Stimulated activated CD8-positive, alpha-beta memory T cell treated with anti-CD3 and anti-CD28 coated beads, Interleukin-4, amount 100 ng/mL, for 48 hours (primary cell): ENCODE data around the gene SGIP1.

Experiments used
- DNase-seq: peaks from one replicate; pipeline ENCODE4 v3.0.0-alpha.2; 2020

The SGIP1 gene

DNA sequence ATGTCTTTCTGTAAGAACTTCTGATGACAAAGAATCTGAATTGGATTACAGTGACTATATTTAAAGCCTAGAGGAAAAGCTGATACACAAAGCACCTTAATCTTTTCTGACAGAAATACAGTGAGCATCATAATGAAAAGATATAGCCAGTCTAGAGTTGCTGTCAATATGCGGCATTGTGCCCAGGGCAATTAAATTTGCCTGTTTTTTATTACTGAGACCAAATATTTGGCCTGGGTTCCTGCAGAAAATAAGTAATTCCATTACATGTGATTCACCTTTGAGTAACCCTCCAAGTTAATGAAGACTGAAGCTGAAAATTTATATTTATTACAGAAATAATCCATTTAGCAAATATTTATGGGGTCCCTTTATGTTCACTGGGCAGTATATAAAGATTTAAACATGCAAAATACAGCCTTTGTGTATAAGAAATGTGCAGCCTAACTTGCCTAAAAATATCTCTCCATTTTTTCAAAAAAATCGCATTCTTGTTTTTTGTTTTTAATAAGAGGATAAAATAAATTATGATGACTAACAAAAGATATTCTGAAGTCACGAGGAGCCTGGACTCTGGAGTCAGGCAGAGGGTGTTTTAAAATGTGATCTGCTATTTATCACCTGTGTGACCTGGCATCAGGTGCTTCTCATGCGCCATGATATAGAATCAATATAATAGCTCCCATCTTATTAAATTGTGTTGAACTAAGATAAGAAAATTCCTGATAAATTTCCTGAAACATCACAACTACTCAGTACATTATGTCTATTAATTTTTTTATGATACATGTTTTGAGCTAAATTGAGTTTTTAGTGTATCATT is 83.6 kb downstream of the SGIP1 start:
- no peak for DNase-seq

GRCh38 chr1:66618390-66618789 is 84.4 kb downstream of the SGIP1 start:
- no peak for DNase-seq

DNA sequence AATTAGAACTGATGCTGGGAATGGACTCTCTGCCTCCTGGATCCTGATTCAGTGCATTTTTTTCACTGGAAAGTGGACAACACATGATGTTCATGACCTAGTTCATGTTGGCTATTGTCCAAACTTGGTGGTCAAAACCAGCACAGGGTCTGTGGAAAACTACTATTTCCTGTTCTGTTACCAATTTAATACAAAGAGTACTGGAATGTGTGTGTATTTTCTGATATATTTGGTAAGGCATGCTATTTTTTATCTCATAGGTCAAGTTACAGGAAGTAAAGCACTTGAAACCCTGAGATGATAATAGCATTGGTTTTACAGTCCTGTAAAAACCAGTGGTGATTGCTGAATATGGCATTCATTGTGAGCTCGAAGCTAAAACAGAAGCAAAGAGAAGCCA is 89.9 kb downstream of the SGIP1 start:
- no peak for DNase-seq

- DNase-seq = no peak
These were observed 90.6 kb downstream of the SGIP1 start for GRCh38 chr1:66624412-66625060.

GRCh38 chr1:66626261-66626660 is 92.3 kb downstream of the SGIP1 start:
- DNase-seq = no peak

- no peak for DNase-seq
These were observed 95.0 kb downstream of the SGIP1 start for GRCh38 chr1:66628926-66629325.

DNA sequence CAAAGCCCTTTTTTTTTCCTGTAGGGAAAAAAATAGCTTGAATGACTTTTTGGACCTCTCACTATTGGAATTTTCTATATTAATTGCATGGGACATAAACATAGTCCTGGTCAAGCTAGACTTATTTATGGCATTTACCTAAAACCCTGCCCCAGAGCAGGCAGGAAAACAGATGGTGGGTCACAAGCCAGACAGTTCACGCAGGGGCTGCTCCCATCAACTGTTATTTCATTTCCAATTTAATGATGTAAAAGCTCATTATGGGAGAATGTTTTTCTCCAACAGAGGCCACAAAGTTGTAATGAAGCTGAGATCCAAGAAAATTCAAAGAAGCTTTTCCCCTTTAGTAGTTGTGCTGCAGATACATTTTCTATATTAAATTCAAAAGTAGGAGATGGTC is 99.2 kb downstream of the SGIP1 start:
- no peak for DNase-seq

DNA sequence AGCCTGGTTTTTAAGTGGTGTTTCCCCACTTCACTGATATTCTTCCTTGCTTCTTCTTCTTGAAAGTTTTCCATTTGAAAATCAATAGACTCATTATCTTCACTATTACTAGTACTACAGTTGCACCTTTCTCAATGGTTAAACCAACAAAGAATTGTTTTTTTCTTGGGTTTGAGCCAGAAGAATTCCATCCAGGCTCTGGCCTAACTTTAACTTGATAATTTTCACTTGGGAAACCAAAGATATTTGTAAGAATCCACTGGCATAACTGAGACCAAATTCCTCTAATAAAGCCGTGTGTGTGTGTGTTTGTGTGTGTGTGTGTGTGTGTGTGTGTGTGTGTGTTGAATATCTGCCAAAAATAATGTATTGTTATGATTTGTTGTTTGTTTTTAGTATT is 103.2 kb downstream of the SGIP1 start:
- DNase-seq = no peak

- DNase-seq = no peak
These were observed 108.0 kb downstream of the SGIP1 start for GRCh38 chr1:66641891-66642473.

DNA sequence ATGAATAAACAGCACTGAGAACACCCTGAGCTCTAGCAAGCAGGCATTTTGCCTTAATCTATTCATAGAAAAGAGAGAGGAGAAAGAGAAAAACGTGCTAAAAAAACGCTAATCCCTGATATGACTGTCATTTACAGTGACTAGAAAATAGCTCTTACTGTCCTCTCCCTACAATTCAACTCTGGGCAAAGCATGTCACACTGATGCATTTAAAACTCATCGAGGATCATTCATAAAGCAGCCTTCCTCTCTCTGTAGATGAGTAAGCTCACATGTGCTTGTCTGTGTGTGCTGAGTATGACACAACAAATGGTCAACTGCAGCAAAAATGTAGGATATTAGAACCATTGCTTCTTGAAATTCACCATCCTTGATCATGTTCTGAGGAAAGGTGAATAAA is 109.0 kb downstream of the SGIP1 start:
- no peak for DNase-seq

DNA sequence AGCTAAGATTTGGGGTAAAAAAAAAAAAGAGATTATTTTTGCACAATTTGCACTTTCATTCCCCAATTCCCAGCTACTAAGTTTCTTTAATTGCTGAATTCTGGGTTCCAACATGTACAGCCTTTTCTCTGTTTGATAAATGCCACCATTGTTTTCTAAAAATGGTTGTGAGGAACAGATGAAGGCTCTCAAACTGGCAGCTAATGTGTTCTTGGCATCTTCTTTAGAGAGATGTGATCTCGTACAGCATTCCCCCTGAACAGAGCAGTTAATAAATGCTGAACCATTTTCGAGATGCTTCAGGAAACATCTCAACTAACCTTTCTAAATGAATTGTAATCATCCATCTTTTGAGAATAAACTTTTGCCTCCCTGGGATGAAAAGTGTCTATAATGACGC is 110.4 kb downstream of the SGIP1 start:
- no peak for DNase-seq

- no peak for DNase-seq
These were observed 115.1 kb downstream of the SGIP1 start for GRCh38 chr1:66648901-66649595.

DNA sequence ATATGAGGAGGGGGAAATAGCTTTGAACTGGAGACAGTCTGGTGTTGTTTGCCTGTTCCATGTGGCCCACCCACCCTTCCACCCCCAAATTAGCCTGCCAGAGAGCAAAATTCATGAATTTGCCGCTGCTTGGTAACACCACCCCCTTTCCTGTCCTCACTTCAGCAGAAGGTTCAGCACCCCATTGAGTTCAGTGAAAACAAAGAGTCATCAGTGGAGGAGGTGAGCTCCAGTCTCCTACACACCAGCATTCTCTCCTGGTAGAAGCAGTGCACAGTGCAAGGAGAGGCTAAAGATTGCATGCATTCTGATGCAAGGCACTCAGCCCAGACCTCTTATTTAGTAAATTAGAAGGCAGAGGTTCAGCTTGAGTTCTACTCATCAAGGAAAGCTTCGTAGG is 118.6 kb downstream of the SGIP1 start:
- DNase-seq = no peak

GRCh38 chr1:66654643-66655042 is 120.7 kb downstream of the SGIP1 start:
- DNase-seq = no peak

- DNase-seq = no peak
These were observed 137.5 kb downstream of the SGIP1 start for GRCh38 chr1:66671455-66671854.

DNA sequence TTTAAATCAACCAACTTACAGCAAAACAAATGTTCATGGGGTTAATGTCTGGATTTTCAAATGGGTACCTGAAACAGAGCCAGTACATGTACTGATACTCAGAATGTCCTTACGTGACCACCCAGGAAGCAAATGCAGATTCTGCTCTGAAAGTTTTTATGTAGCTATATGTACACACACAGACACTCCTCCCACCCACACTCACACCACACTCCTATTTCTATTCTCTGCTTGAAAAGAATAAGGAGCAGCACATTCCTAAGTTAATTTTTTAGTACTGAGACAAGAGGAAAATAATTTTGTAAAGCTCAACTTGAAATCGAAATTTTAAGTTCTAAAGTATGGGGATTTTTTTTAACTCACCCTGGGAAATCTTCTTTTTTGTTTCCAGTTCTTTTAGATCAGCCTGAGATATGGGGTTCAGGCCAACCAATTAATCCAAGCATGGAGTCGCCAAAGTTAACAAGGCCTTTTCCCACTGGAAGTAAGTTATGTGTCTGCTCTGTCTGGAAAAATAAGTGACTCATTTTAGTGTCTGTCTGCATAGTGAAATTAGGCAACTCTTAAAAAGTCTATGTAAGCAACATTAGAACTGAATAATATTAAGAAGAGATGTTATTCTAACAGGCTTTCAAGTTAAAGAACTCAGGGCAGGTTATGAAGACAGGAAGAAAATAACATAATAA is 142.8 kb downstream of the SGIP1 start:
- DNase-seq = no peak

DNA sequence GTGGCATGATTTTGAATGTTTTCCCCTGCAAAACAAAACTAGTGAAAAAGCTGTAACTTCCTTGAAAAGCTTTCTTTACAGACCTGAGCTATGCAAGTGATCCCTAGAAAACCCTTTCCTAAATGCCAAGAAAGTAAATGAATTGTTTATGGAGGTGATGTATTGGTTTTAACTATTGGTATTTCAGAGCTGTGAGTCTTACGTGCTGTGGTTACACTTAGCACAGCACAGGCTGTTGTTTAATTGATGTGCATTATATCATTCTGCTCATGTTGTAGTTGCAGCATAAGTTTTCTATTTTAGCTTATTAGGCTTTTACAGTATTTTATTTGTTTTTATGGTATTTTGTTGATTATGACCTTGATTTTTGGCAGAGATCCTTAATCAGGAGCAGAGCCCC is 144.2 kb downstream of the SGIP1 start:
- DNase-seq = no peak

GRCh38 chr1:66679140-66679539 is 145.2 kb downstream of the SGIP1 start:
- DNase-seq = no peak

DNA sequence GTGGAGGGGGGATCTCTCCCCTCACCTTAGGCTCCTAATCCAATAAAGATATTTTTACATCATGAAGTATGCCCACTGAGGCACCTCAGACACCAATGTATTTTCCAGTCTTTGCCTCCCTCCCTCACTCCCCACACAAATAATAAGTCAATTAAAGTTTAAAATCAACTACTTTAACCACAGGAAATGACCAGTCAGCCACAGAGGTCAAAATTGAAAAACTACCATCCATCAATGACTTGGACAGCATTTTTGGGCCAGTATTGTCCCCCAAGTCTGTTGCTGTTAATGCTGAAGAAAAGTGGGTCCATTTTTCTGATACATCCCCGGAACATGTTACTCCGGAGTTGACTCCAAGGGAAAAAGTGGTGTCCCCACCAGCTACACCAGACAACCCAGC is 147.7 kb downstream of the SGIP1 start:
- no peak for DNase-seq

DNA sequence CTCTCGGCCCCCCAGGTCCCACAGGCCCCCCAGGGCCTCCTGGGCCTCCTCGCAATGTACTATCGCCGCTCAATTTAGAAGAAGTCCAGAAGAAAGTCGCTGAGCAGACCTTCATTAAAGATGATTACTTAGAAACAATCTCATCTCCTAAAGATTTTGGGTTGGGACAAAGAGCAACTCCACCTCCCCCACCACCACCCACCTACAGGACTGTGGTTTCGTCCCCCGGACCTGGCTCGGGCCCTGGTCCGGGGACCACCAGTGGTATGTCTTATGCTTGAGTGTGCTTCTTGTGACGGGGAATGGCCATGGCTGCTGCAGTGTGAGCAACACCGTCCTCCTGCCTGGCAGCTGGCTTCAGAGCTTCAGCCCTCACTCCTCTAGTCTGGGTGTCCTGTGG is 148.2 kb downstream of the SGIP1 start:
- DNase-seq = no peak

GRCh38 chr1:66684353-66684752 is 150.4 kb downstream of the SGIP1 start:
- DNase-seq = no peak

DNA sequence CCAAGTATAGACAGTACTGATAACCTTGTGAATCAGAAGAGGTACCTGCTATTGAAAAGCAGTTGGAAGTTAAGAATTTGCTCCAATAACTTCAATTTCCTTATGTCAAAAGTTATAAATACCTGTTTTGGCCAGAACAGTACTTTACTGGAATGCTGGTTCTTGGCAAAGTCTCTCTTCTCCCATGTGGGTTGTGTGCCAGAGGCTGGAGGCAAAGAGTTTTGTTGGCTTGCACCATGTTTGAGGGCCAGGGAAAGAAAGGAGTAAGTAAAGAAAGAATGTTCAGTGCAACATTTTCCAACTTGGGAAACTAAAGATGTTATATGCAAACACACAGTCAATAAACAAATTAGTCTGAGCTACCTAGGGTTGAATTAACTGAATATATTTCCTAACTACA is 151.3 kb downstream of the SGIP1 start:
- DNase-seq = no peak

DNA sequence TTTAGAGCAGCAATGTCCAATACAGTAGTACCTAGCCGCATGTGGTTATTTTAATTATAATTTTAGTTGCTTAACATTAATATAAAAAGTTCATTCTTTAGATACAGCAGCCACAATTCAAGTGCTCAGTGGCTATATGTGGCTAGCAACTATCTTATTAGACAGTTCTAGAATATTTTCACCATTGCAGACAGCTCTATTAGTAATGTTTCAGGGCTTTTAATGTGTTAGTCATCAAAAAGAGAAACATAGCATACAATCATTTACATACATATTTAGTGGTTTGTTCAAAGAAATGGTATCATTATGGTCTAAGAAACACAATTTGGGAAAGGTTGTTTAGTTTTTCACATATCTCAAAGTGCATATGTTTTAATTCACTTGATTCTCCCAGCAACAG is 151.7 kb downstream of the SGIP1 start:
- DNase-seq = no peak
